ENCODE results near the gene INSIG1.

INSIG1 gene

GRCh38 chr7:155331396-155331795, 33.7 kb downstream of the INSIG1 start:
- no peak overlapping the region for H2BK120ac ChIP-seq (ENCODE audit: low read depth, low read length)
- WGBS (ENCODE audit: extremely low coverage, insufficient coverage, low lambda C conversion rate) = no CpG with 5 or more reads among the region's 4 CpGs
- H3K4me3 ChIP-seq (ENCODE audit: low read length) = no peak overlapping the region
- no peak overlapping the region for H4K8ac ChIP-seq (ENCODE audit: low read depth, low read length)
- H3K4me2 ChIP-seq (ENCODE audit: low read length) = no peak overlapping the region
- H3K36me3 ChIP-seq (ENCODE audit: control insufficient read depth, insufficient read depth, low read length) = no peaks in the 10 kb centered on the region
- H3K56ac ChIP-seq (ENCODE audit: low read length) = no peak overlapping the region
- no peak for DNase-seq
- H3K4me1 ChIP-seq (ENCODE audit: control insufficient read depth, low read depth, low read length) = no peaks in the 10 kb centered on the region
- H3K79me2 ChIP-seq (ENCODE audit: control insufficient read depth, insufficient read depth, low read length) = no peaks in the 10 kb centered on the region
- no peaks in the 10 kb centered on the region for H3K27me3 ChIP-seq (ENCODE audit: insufficient read depth, low read length, poor library complexity)
- H3K4ac ChIP-seq (ENCODE audit: low read depth, low read length) = no peak overlapping the region
- H3K9ac ChIP-seq (ENCODE audit: low read length) = no peak overlapping the region
- no peak overlapping the region for H2AK5ac ChIP-seq (ENCODE audit: low read length)
- H3K27ac ChIP-seq (ENCODE audit: low read depth, low read length) = no peak overlapping the region
- H4K5ac ChIP-seq (ENCODE audit: low read length) = no peak overlapping the region
- no peak overlapping the region for H2BK5ac ChIP-seq (ENCODE audit: low read length)
- H3K18ac ChIP-seq (ENCODE audit: low read length) = no peak overlapping the region
- H3K79me1 ChIP-seq (ENCODE audit: low read length) = no peaks in the 10 kb centered on the region
- H2BK15ac ChIP-seq (replicated peaks; ENCODE audit: low read depth) = no peak overlapping the region
- H3K23ac ChIP-seq (ENCODE audit: low read length) = no peak overlapping the region

GRCh38 chr7:155333346-155334234, 35.9 kb downstream of the INSIG1 start:
- no peak overlapping the region for H3K4me2 ChIP-seq (ENCODE audit: low read length)
- no peak overlapping the region for H2AK5ac ChIP-seq (ENCODE audit: low read length)
- no peak overlapping the region for H2BK120ac ChIP-seq (ENCODE audit: low read depth, low read length)
- no peak overlapping the region for H2BK15ac ChIP-seq (replicated peaks; ENCODE audit: low read depth)
- no peak overlapping the region for H3K56ac ChIP-seq (ENCODE audit: low read length)
- no peak overlapping the region for H4K5ac ChIP-seq (ENCODE audit: low read length)
- H3K27me3 ChIP-seq (ENCODE audit: insufficient read depth, low read length, poor library complexity) = no peaks in the 10 kb centered on the region
- H3K18ac ChIP-seq (ENCODE audit: low read length) = no peak overlapping the region
- no peak overlapping the region for H3K27ac ChIP-seq (ENCODE audit: low read depth, low read length)
- WGBS (ENCODE audit: extremely low coverage, insufficient coverage, low lambda C conversion rate) = no CpG with 5 or more reads among the region's 23 CpGs
- H4K8ac ChIP-seq (ENCODE audit: low read depth, low read length) = no peak overlapping the region
- no peaks in the 10 kb centered on the region for H3K4me1 ChIP-seq (ENCODE audit: control insufficient read depth, low read depth, low read length)
- H3K4ac ChIP-seq (ENCODE audit: low read depth, low read length) = no peak overlapping the region
- H3K4me3 ChIP-seq (ENCODE audit: low read length) = no peak overlapping the region
- no peaks in the 10 kb centered on the region for H3K79me2 ChIP-seq (ENCODE audit: control insufficient read depth, insufficient read depth, low read length)
- no peak overlapping the region for H3K9ac ChIP-seq (ENCODE audit: low read length)
- no peak overlapping the region for H2BK5ac ChIP-seq (ENCODE audit: low read length)
- no peak for DNase-seq
- H3K36me3 ChIP-seq (ENCODE audit: control insufficient read depth, insufficient read depth, low read length) = no peaks in the 10 kb centered on the region
- H3K23ac ChIP-seq (ENCODE audit: low read length) = no peak overlapping the region
- no peaks in the 10 kb centered on the region for H3K79me1 ChIP-seq (ENCODE audit: low read length)

DNA sequence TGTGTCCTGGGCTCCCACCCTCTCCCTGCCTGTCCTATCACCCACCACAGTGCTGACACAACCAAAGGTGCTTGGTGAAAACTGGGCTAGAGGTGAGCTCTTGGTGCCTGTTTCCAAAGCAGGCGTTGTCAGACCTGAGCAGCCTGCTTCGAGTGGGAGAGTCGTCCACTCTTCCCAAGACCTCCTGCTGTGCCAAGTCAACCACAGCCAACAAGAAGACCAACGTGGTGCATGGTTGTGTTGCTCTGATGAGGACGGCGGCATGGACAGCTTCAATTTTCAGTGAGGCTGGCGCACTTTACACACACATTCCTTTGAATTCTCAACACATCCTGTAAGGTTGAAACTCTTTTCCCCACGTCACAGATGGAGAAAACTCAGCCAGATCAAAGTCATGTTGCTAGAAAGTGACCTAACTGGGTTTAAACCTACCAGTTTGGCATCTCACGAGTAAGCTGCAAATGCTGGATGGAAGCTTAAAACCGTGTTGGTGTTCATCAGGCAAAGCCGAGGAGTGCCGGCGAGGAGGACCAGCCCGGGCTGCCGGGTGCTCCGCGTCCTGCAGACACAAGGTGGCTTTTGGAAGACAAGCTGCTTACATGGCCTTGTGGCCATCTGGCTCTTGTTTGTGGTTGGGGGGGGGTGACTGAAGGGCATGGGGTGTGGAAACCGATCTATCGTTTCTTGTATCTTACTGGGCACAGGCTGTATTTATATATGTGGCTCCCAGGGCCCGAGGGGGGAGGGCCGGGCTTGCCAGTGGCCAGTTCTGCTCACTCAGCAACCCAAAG, 39.3 kb downstream of the INSIG1 start:
- Histone ChIP-seq H3K4me3 (ENCODE audit: low read length) (no peak overlapping the region), H3K27ac (ENCODE audit: low read depth, low read length) (no peak overlapping the region), H2BK120ac (ENCODE audit: low read depth, low read length) (no peak overlapping the region), H2BK15ac (replicated peaks; ENCODE audit: low read depth) (no peak overlapping the region), H3K4me2 (ENCODE audit: low read length) (no peak overlapping the region), H3K18ac (ENCODE audit: low read length) (no peak overlapping the region), H3K56ac (ENCODE audit: low read length) (no peak overlapping the region), H3K27me3 (ENCODE audit: insufficient read depth, low read length, poor library complexity) (no peaks in the 10 kb centered on the region), H4K8ac (ENCODE audit: low read depth, low read length) (no peak overlapping the region), H2BK5ac (ENCODE audit: low read length) (no peak overlapping the region), H3K79me1 (ENCODE audit: low read length) (no peaks in the 10 kb centered on the region), H3K4me1 (ENCODE audit: control insufficient read depth, low read depth, low read length) (no peaks in the 10 kb centered on the region), H2AK5ac (ENCODE audit: low read length) (no peak overlapping the region), H3K36me3 (ENCODE audit: control insufficient read depth, insufficient read depth, low read length) (no peaks in the 10 kb centered on the region), H3K79me2 (ENCODE audit: control insufficient read depth, insufficient read depth, low read length) (no peaks in the 10 kb centered on the region), H3K9ac (ENCODE audit: low read length) (no peak overlapping the region), H4K5ac (ENCODE audit: low read length) (no peak overlapping the region), H3K23ac (ENCODE audit: low read length) (no peak overlapping the region), H3K4ac (ENCODE audit: low read depth, low read length) (no peak overlapping the region)
- WGBS (ENCODE audit: extremely low coverage, insufficient coverage, low lambda C conversion rate) = no CpG with 5 or more reads among the region's 21 CpGs
- no peak for DNase-seq

GRCh38 chr7:155337946-155338631, 40.4 kb downstream of the INSIG1 start:
- Histone ChIP-seq H4K8ac (ENCODE audit: low read depth, low read length) (no peak overlapping the region), H3K27ac (ENCODE audit: low read depth, low read length) (no peak overlapping the region), H3K4me2 (ENCODE audit: low read length) (no peak overlapping the region), H3K36me3 (ENCODE audit: control insufficient read depth, insufficient read depth, low read length) (no peaks in the 10 kb centered on the region), H3K4me3 (ENCODE audit: low read length) (no peak overlapping the region), H3K27me3 (ENCODE audit: insufficient read depth, low read length, poor library complexity) (no peaks in the 10 kb centered on the region), H2AK5ac (ENCODE audit: low read length) (no peak overlapping the region), H3K9ac (ENCODE audit: low read length) (no peak overlapping the region), H3K56ac (ENCODE audit: low read length) (no peak overlapping the region), H3K23ac (ENCODE audit: low read length) (no peak overlapping the region), H3K79me1 (ENCODE audit: low read length) (no peaks in the 10 kb centered on the region), H2BK15ac (replicated peaks; ENCODE audit: low read depth) (no peak overlapping the region), H3K4me1 (ENCODE audit: control insufficient read depth, low read depth, low read length) (no peaks in the 10 kb centered on the region), H4K5ac (ENCODE audit: low read length) (no peak overlapping the region), H3K79me2 (ENCODE audit: control insufficient read depth, insufficient read depth, low read length) (no peaks in the 10 kb centered on the region), H3K18ac (ENCODE audit: low read length) (no peak overlapping the region), H3K4ac (ENCODE audit: low read depth, low read length) (no peak overlapping the region), H2BK120ac (ENCODE audit: low read depth, low read length) (no peak overlapping the region), H2BK5ac (ENCODE audit: low read length) (no peak overlapping the region)
- WGBS (ENCODE audit: extremely low coverage, insufficient coverage, low lambda C conversion rate) = no CpG with 5 or more reads among the region's 37 CpGs
- DNase-seq = no peak

DNA sequence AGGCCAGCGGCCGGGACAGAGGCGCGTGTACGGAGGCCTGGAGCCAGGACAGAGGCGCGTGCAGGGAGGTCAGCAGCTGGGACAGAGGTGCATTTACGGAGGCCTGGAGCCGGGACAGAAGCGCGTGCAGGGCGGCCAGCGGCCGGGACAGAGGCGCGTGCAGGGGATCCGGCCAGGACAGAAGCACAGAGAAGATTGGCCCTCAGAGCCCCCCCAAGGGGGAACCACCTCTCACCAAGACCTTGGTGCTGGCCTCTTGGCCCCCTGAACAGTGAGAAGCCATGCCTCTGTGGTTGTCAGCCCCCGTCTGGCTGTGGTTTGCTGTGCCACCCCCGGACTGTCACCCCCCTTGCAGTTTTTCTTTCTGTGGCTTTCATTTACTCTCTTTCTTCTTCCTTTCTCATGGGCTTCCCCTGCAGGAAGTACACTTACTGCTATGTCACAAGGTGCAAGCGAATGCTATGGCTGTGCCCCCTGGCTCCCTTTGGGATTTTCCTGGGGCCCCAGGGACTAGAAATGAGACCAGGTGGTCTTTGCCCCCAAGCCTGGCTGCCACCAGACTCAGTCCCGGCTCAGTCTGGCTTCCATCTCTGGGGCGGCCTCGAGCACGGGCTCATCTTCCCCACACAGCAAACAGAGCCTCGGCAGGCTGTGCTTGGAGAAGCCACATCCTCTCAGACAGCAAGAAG, 41.1 kb downstream of the INSIG1 start:
- no peaks in the 10 kb centered on the region for H3K4me1 ChIP-seq (ENCODE audit: control insufficient read depth, low read depth, low read length)
- no peak overlapping the region for H2AK5ac ChIP-seq (ENCODE audit: low read length)
- no peak overlapping the region for H2BK5ac ChIP-seq (ENCODE audit: low read length)
- no peak overlapping the region for H3K56ac ChIP-seq (ENCODE audit: low read length)
- H3K4ac ChIP-seq (ENCODE audit: low read depth, low read length) = no peak overlapping the region
- no CpG with 5 or more reads among the region's 25 CpGs for WGBS (ENCODE audit: extremely low coverage, insufficient coverage, low lambda C conversion rate)
- no peak overlapping the region for H2BK120ac ChIP-seq (ENCODE audit: low read depth, low read length)
- H3K79me2 ChIP-seq (ENCODE audit: control insufficient read depth, insufficient read depth, low read length) = no peaks in the 10 kb centered on the region
- no peak overlapping the region for H2BK15ac ChIP-seq (replicated peaks; ENCODE audit: low read depth)
- no peak overlapping the region for H4K8ac ChIP-seq (ENCODE audit: low read depth, low read length)
- no peak overlapping the region for H3K4me3 ChIP-seq (ENCODE audit: low read length)
- H3K9ac ChIP-seq (ENCODE audit: low read length) = no peak overlapping the region
- no peak overlapping the region for H3K23ac ChIP-seq (ENCODE audit: low read length)
- H3K4me2 ChIP-seq (ENCODE audit: low read length) = no peak overlapping the region
- no peaks in the 10 kb centered on the region for H3K27me3 ChIP-seq (ENCODE audit: insufficient read depth, low read length, poor library complexity)
- H4K5ac ChIP-seq (ENCODE audit: low read length) = no peak overlapping the region
- no peaks in the 10 kb centered on the region for H3K36me3 ChIP-seq (ENCODE audit: control insufficient read depth, insufficient read depth, low read length)
- DNase-seq = no peak
- no peaks in the 10 kb centered on the region for H3K79me1 ChIP-seq (ENCODE audit: low read length)
- no peak overlapping the region for H3K27ac ChIP-seq (ENCODE audit: low read depth, low read length)
- H3K18ac ChIP-seq (ENCODE audit: low read length) = no peak overlapping the region

Data from mesendoderm (in vitro differentiated cells).